B cell (primary cell): ENCODE data around the gene FES. TPM values are rescaled to one million over a fixed set of nuclear protein-coding genes. Genes with fewer than 3 reads are reported as not detected.

Experiments
- ATAC-seq: fragments of 200-7000 bp; cut with Tn5 transposase; one replicate; pipeline ENCODE4 v1.10.0; 2021; ENCODE audit warnings: low read depth, mild to moderate bottlenecking, moderate number of reproducible peaks, moderate library complexity
- CTCF ChIA-PET: fragments of 350-600 bp; sonication (Branson Sonifier 250); formaldehyde crosslinking; loops from one replicate; lab custom pipeline; 2021; ENCODE audit warnings: antibody characterized with exemption, inconsistent platforms; lab: Charles Lee
- POLR2A ChIA-PET: fragments of 350-600 bp; sonication (Branson Sonifier 250); formaldehyde crosslinking; loops from one replicate; lab custom pipeline; 2021; ENCODE audit warnings: antibody characterized with exemption; lab: Charles Lee
- DNase-seq: peaks from one replicate; pipeline ENCODE4 v3.0.0; 2013
- H2AFZ ChIP-seq: 2 replicates; pipeline ENCODE4 v1.6.1; 2012; ENCODE audit warnings: mild to moderate bottlenecking, low read depth, low read length; ENCODE audit not compliant: insufficient read depth, poor library complexity, severe bottlenecking
- H3K27ac ChIP-seq, 2 donors: 1 replicate in 1 of 2; 2 replicates in 1 of 2; pipeline ENCODE4 v1.5.1; 2012 to 2013; ENCODE audit warnings: low read length in 2 of 2, mild to moderate bottlenecking in 2 of 2, moderate library complexity in 1 of 2
- H3K27me3 ChIP-seq, 4 experiments: fragments of 200-600 bp in 1 of 4; sonication (generic) in 1 of 4; replicated peaks in 1 of 4; 1 replicate in 2 of 4; 2 replicates in 2 of 4; pipeline versions ENCODE4 v1.6.1 to v1.7.0; 2013 to 2016; ENCODE audit warnings: low read length in 3 of 4, mild to moderate bottlenecking in 2 of 4, mixed read lengths in 1 of 4, moderate library complexity in 1 of 4; ENCODE audit not compliant: insufficient read depth in 4 of 4, control insufficient read depth in 3 of 4; ENCODE audit errors: control extremely low read depth in 1 of 4
- H3K36me3 ChIP-seq, 2 experiments: replicated peaks in 1 of 2; 1 replicate in 1 of 2; 2 replicates in 1 of 2; pipeline versions ENCODE4 v1.6.1 to v1.7.1; 2013; ENCODE audit warnings: low read length in 1 of 2; ENCODE audit not compliant: insufficient read depth in 2 of 2, control insufficient read depth in 1 of 2; ENCODE audit errors: control extremely low read depth in 1 of 2, extremely low read depth in 1 of 2
- H3K4me1 ChIP-seq, 2 donors: fragments of 200-600 bp in 1 of 2; sonication (generic) in 1 of 2; 1 replicate in 1 of 2; 2 replicates in 1 of 2; pipeline versions ENCODE4 v1.5.1 to v1.6.1; 2013 to 2017; ENCODE audit warnings: low read length in 2 of 2; ENCODE audit not compliant: control insufficient read depth in 2 of 2, insufficient read depth in 2 of 2
- H3K4me2 ChIP-seq: replicated peaks from 2 replicates; pipeline ENCODE3; 2012; ENCODE audit warnings: mild to moderate bottlenecking, low read depth, low read length; ENCODE audit not compliant: poor library complexity, severe bottlenecking
- H3K4me3 ChIP-seq, 5 experiments: fragments of 200-600 bp in 1 of 5; sonication (generic) in 1 of 5; 1 replicate in 3 of 5; 2 replicates in 2 of 5; pipeline versions ENCODE4 v1.5.1 to v1.7.0; 2011 to 2016; ENCODE audit warnings: low read length in 4 of 5, mild to moderate bottlenecking in 4 of 5, low read depth in 2 of 5, control low read depth in 1 of 5, moderate library complexity in 1 of 5; ENCODE audit not compliant: insufficient read depth in 1 of 5; ENCODE audit errors: control extremely low read depth in 1 of 5, extremely low read depth in 1 of 5
- H3K79me2 ChIP-seq: fragments of 200-600 bp; sonication (generic); one replicate; pipeline ENCODE4 v1.6.0; 2016; ENCODE audit warnings: low read length; ENCODE audit not compliant: control insufficient read depth, insufficient read depth
- H3K9ac ChIP-seq: fragments of 200-600 bp; sonication (generic); 2 replicates; pipeline ENCODE4 v1.6.1; 2017; ENCODE audit warnings: mild to moderate bottlenecking, low read length, moderate library complexity
- H3K9me3 ChIP-seq, 3 donors: one replicate each; pipeline versions ENCODE4 v1.6.1 to v1.7.1; 2013; ENCODE audit warnings: low read length in 2 of 3; ENCODE audit not compliant: control insufficient read depth in 2 of 3, insufficient read depth in 1 of 3; ENCODE audit errors: control extremely low read depth in 1 of 3
- H4K20me1 ChIP-seq: 2 replicates; pipeline ENCODE4 v1.6.0; 2012; ENCODE audit warnings: mild to moderate bottlenecking, low read length; ENCODE audit not compliant: insufficient read depth, control insufficient read depth, poor library complexity, severe bottlenecking
- H3K27ac Mint-ChIP-seq: one replicate; pipeline ENCODE4 v1.8.0; 2021; ENCODE audit warnings: mixed read lengths
- H3K27me3 Mint-ChIP-seq: one replicate; pipeline ENCODE4 v1.8.0; 2021; ENCODE audit warnings: mixed read lengths
- H3K4me1 Mint-ChIP-seq: one replicate; pipeline ENCODE4 v1.8.0; 2021; ENCODE audit warnings: mixed read lengths
- H3K4me3 Mint-ChIP-seq: one replicate; pipeline ENCODE4 v1.8.0; 2021; ENCODE audit warnings: mixed read lengths
- H3K9me3 Mint-ChIP-seq: one replicate; pipeline ENCODE4 v1.8.0; 2022; ENCODE audit warnings: mixed read lengths; ENCODE audit not compliant: insufficient read depth
- EZH2 ChIP-seq: IDR thresholded peaks from 2 replicates; pipeline ENCODE4 v1.6.1; 2012; ENCODE audit warnings: borderline replicate concordance, low read depth, mild to moderate bottlenecking, moderate library complexity, low read length; ENCODE audit not compliant: insufficient read depth, poor library complexity, severe bottlenecking
- WGBS: methylation state at CpG from one replicate; pipeline ENCODE4 v1.1.5; 2013; ENCODE audit warnings: missing lambda C conversion rate; ENCODE audit not compliant: insufficient coverage; 5-methylcytosine and 5-hydroxymethylcytosine counted together
- intact Hi-C: fragments of 100-400 bp; cut with micrococcal nuclease; formaldehyde crosslinking; loops from one replicate; pipeline ENCODE4 v1.10.0; 2022
- polyA plus RNA-seq: library from polyadenylated mRNA; depleted of rRNA; stranded (reverse); fragments of >200 nt; gene quantifications from 2 replicates; pipeline ENCODE4 v1.2.3, GENCODE V29; 2012
- total RNA-seq, 2 donors: library from RNA; stranded (reverse); fragments of 120-200 nt in 1 of 2; gene quantifications; 1 replicate in 1 of 2; 2 replicates in 1 of 2; pipeline versions ENCODE4 v1.2.3 to v1.2.4, GENCODE V29; 2013 to 2022
- TF ChIP-seq, protein P1 (sequence below): fragments of 200-600 bp; IDR thresholded peaks from one replicate; pipeline ENCODE4 v1.8.0; 2022; ENCODE audit warnings: antibody characterized with exemption, mild to moderate bottlenecking

Gene FES
- total and polyA plus RNA-seq, 2 donors (not counting 1 experiment from before 2014, with no cell fraction given), result 23.9 to 31.4 TPM

DNA sequence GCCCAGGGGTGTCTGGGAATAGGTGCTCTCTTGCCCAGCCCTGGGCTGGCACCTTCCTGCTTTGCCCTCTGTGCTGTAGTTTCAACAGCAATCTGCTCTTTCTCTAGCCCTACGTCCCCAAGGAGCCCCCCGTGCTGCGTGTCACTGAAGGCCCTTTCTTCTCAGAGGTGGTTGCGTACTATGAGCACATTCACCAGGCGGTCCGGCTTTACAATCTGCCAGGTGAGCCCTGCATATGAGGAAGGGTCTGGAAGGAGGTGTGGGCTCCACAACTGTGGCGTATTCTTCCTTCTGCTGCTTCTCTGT lies 28.4 kb downstream of the FES start:
- H4K20me1 ChIP-seq, result no peaks in the 10 kb centered on the region
- Mint-ChIP-seq H3K4me1 (peaks cover 10% of the 10 kb centered on the region), H3K4me3 (no peak overlapping the region), H3K27ac (no peak overlapping the region), H3K27me3 (no peaks in the 10 kb centered on the region), H3K9me3 (no peaks in the 10 kb centered on the region)
- TF ChIP-seq, protein P1, sequence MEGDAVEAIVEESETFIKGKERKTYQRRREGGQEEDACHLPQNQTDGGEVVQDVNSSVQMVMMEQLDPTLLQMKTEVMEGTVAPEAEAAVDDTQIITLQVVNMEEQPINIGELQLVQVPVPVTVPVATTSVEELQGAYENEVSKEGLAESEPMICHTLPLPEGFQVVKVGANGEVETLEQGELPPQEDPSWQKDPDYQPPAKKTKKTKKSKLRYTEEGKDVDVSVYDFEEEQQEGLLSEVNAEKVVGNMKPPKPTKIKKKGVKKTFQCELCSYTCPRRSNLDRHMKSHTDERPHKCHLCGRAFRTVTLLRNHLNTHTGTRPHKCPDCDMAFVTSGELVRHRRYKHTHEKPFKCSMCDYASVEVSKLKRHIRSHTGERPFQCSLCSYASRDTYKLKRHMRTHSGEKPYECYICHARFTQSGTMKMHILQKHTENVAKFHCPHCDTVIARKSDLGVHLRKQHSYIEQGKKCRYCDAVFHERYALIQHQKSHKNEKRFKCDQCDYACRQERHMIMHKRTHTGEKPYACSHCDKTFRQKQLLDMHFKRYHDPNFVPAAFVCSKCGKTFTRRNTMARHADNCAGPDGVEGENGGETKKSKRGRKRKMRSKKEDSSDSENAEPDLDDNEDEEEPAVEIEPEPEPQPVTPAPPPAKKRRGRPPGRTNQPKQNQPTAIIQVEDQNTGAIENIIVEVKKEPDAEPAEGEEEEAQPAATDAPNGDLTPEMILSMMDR, result no peak
- TF ChIP-seq EZH2, result no peak
- no peak overlapping the region for H3K27ac ChIP-seq
- H3K27me3 ChIP-seq, result no peaks in the 10 kb centered on the region
- 93% methylated on average over 5 of the region's 7 CpGs for WGBS
- no peaks in the 10 kb centered on the region for H3K79me2 ChIP-seq
- H3K4me2 ChIP-seq, result no peak overlapping the region
- no peak overlapping the region for H3K4me3 ChIP-seq
- H3K4me1 ChIP-seq, result peaks cover 0 to 11% of the 10 kb centered on the region in 2 donors
- ChIA-PET CTCF (no interaction called here), POLR2A (no interaction called here)
- ATAC-seq (no peak), DNase-seq (no peak)
- no peak overlapping the region for H2AFZ ChIP-seq
- peaks cover 1 to 85% of the 10 kb centered on the region in 2 experiments for H3K36me3 ChIP-seq
- no peaks in the 10 kb centered on the region for H3K9me3 ChIP-seq
- no peak overlapping the region for H3K9ac ChIP-seq
- intact Hi-C loops, result no loop called here

DNA sequence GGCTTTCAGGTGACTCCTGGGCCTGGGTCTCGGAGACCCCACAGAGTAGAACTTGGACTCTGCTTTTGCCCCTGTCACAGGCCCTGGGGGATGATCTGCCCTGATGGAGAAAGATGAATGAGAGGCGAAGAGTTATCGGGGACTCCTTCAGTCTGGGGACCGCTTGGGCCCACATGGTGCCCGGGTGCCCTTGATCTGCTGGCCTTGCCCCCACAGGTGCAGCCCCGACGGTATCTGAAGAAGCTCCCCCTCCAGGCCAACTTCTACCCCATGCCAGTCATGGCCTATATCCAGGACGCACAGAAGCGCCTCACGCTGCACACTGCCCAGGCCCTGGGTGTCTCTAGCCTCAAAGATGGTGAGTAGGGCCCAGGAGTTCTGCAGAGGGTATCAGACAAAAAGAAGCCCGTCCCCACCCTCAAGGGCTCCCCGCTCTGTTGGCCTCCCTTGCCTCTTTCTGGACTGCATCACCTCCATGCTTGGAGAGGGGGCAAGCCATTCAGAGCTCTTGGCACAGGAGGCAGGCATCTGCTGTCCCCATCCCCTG lies 29.2 kb downstream of the FES start:
- peaks cover 0 to 11% of the 10 kb centered on the region in 2 donors for H3K4me1 ChIP-seq
- DNase-seq (no peak), ATAC-seq (no peak)
- Mint-ChIP-seq H3K27ac (no peak overlapping the region), H3K27me3 (no peaks in the 10 kb centered on the region), H3K4me3 (no peak overlapping the region), H3K9me3 (no peaks in the 10 kb centered on the region), H3K4me1 (peaks cover 10% of the 10 kb centered on the region)
- H3K36me3 ChIP-seq, result peaks cover 1 to 87% of the 10 kb centered on the region in 2 experiments
- H3K79me2 ChIP-seq, result no peaks in the 10 kb centered on the region
- no peaks in the 10 kb centered on the region for H3K9me3 ChIP-seq
- CTCF ChIA-PET, result interaction anchor here (1.8 kb wide), 1 partner anchor 19 kb away, joined by 5 read pairs; the partner anchor contains the start of gene HDDC3
- no peak overlapping the region for H2AFZ ChIP-seq
- H3K9ac ChIP-seq, result no peak overlapping the region
- TF ChIP-seq EZH2, result no peak
- TF ChIP-seq, protein P1, result no peak
- POLR2A ChIA-PET, result no interaction called here
- H3K4me3 ChIP-seq, result no peak overlapping the region
- no peaks in the 10 kb centered on the region for H4K20me1 ChIP-seq
- no peak overlapping the region for H3K27ac ChIP-seq
- no peak overlapping the region for H3K4me2 ChIP-seq
- 100% methylated on average over 9 of the region's 12 CpGs for WGBS
- intact Hi-C loops, result no loop called here
- H3K27me3 ChIP-seq, result no peaks in the 10 kb centered on the region
